Astrocyte (in vitro differentiated cells and primary cell): ENCODE data around the gene FAM53C. TPM values are rescaled to one million over a fixed set of nuclear protein-coding genes. Genes with fewer than 3 reads are reported as not detected.
A peak's percentile ranks its signal among the peaks of the same experiment; 100 is the strongest.

Experiments used
- DNase-seq: peaks from one replicate; pipeline ENCODE4 v3.0.0-alpha.2; 2010; ENCODE audit warnings: low read depth
- FAIRE-seq: peaks from 2 replicates; lab custom pipeline; 2011; peaks lifted over from hg19 to GRCh38; lab: Jason Lieb, UNC
- H2AFZ ChIP-seq: 2 replicates; pipeline ENCODE4 v1.6.0; 2012; ENCODE audit warnings: low read depth, low read length, inconsistent platforms
- H3K27ac ChIP-seq: 2 replicates; pipeline ENCODE4 v1.5.1; 2011; ENCODE audit warnings: low read depth, low read length, inconsistent platforms
- H3K27me3 ChIP-seq: 2 replicates; pipeline ENCODE4 v1.6.0; 2011; ENCODE audit warnings: low read length, inconsistent platforms; ENCODE audit not compliant: insufficient read depth
- H3K36me3 ChIP-seq: 2 replicates; pipeline ENCODE4 v1.5.1; 2011; ENCODE audit warnings: low read length, inconsistent platforms; ENCODE audit not compliant: insufficient read depth
- H3K4me1 ChIP-seq: 2 replicates; pipeline ENCODE4 v1.5.1; 2011; ENCODE audit warnings: low read length, inconsistent platforms; ENCODE audit not compliant: insufficient read depth
- H3K4me2 ChIP-seq: 2 replicates; pipeline ENCODE4 v1.6.0; 2012; ENCODE audit warnings: low read length, inconsistent platforms
- H3K4me3 ChIP-seq: 2 replicates; pipeline ENCODE4 v1.5.1; 2011; ENCODE audit warnings: low read depth, mild to moderate bottlenecking, low read length, inconsistent platforms; ENCODE audit not compliant: insufficient read depth
- H3K79me2 ChIP-seq: 2 replicates; pipeline ENCODE4 v1.6.0; 2012; ENCODE audit warnings: mild to moderate bottlenecking, low read length, inconsistent platforms; ENCODE audit not compliant: insufficient read depth
- H3K9ac ChIP-seq: 2 replicates; pipeline ENCODE4 v1.6.0; 2012; ENCODE audit warnings: mild to moderate bottlenecking, low read length, inconsistent platforms
- H3K9me3 ChIP-seq: 2 replicates; pipeline ENCODE4 v1.5.1; 2012; ENCODE audit warnings: low read depth, mild to moderate bottlenecking, low read length, inconsistent platforms; ENCODE audit not compliant: insufficient read depth
- H4K20me1 ChIP-seq: 2 replicates; pipeline ENCODE4 v1.6.0; 2012; ENCODE audit warnings: low read length, inconsistent platforms; ENCODE audit not compliant: insufficient read depth
- H3K27ac Mint-ChIP-seq: one replicate; pipeline ENCODE4 v1.8.0; 2021; ENCODE audit warnings: mild to moderate bottlenecking, mixed read lengths; ENCODE audit not compliant: unreplicated experiment
- H3K27me3 Mint-ChIP-seq: one replicate; pipeline ENCODE4 v1.8.0; 2021; ENCODE audit warnings: low read depth, mixed read lengths; ENCODE audit not compliant: unreplicated experiment
- H3K36me3 Mint-ChIP-seq: one replicate; pipeline ENCODE4 v1.8.0; 2021; ENCODE audit warnings: low read depth, mixed read lengths; ENCODE audit not compliant: unreplicated experiment
- H3K4me1 Mint-ChIP-seq: one replicate; pipeline ENCODE4 v1.8.0; 2021; ENCODE audit warnings: low read depth, mixed read lengths; ENCODE audit not compliant: unreplicated experiment
- H3K4me3 Mint-ChIP-seq: one replicate; pipeline ENCODE4 v1.8.0; 2021; ENCODE audit warnings: mild to moderate bottlenecking, moderate library complexity, mixed read lengths; ENCODE audit not compliant: unreplicated experiment
- H3K9me3 Mint-ChIP-seq: one replicate; pipeline ENCODE4 v1.8.0; 2021; ENCODE audit warnings: mild to moderate bottlenecking, mixed read lengths; ENCODE audit not compliant: unreplicated experiment
- CTCF ChIP-seq: IDR thresholded peaks from 2 replicates; pipeline ENCODE4 v1.5.1; 2011; ENCODE audit warnings: low read depth, mild to moderate bottlenecking, inconsistent platforms, low read length, moderate library complexity; ENCODE audit not compliant: insufficient read depth
- EZH2 ChIP-seq: IDR thresholded peaks from 2 replicates; pipeline ENCODE4 v1.6.1; 2012; ENCODE audit warnings: mild to moderate bottlenecking, low read length, inconsistent platforms; ENCODE audit not compliant: insufficient read depth
- total RNA-seq: library from RNA; stranded (reverse); gene quantifications from 2 replicates; pipeline ENCODE4 v1.2.1, GENCODE V29; 2021

The FAM53C gene
- total RNA-seq, 1 donor from 2014 or later, result 46.6 TPM

GRCh38 chr5:138330813-138331448, 7.1 kb upstream of the FAM53C start:
- Histone ChIP-seq H3K4me3 (peak overlapping the region; percentile 72), H3K36me3 (no peaks in the 10 kb centered on the region), H3K9ac (peak overlapping the region; percentile 84), H4K20me1 (no peaks in the 10 kb centered on the region), H3K9me3 (no peaks in the 10 kb centered on the region), H3K27ac (peak overlapping the region; percentile 63), H3K4me1 (no peaks in the 10 kb centered on the region), H3K4me2 (peak overlapping the region; percentile 91), H3K79me2 (peaks cover 16% of the 10 kb centered on the region), H2AFZ (peak overlapping the region; percentile 83), H3K27me3 (no peaks in the 10 kb centered on the region)
- H3K27ac Mint-ChIP-seq, result no peak overlapping the region
- peak overlapping the region; percentile 91 for H3K4me3 Mint-ChIP-seq
- DNase-seq (no peak), FAIRE-seq (no peak)
- H3K27me3 Mint-ChIP-seq, result no peaks in the 10 kb centered on the region
- peaks cover 4% of the 10 kb centered on the region for H3K4me1 Mint-ChIP-seq
- no peak for TF ChIP-seq EZH2
- TF ChIP-seq CTCF, result no peak
- H3K9me3 Mint-ChIP-seq, result no peaks in the 10 kb centered on the region
- H3K36me3 Mint-ChIP-seq, result no peaks in the 10 kb centered on the region

- H3K27ac Mint-ChIP-seq, result peak within 1 kb of the TSS; percentile 87
These were observed 6.4 kb upstream of the FAM53C start, which contains the start of gene CDC25C for GRCh38 chr5:138331449-138332368. Gene CDC25C, minus strand, starts transcription at chr5:138331804. Its CDS starts 624 bp downstream, at chr5:138331180.

More at GRCh38 chr5:138331449-138332368, 6.4 kb upstream of the FAM53C start, which contains the start of gene CDC25C:
- DNase-seq (peak; percentile 99), FAIRE-seq (peak; percentile 65)
- Histone ChIP-seq H3K4me2 (peak within 1 kb of the TSS; percentile 91), H3K79me2 (peaks cover 16% of the 10 kb centered on the region), H3K9me3 (no peaks in the 10 kb centered on the region), H2AFZ (peak within 1 kb of the TSS; percentile 89), H3K36me3 (no peaks in the 10 kb centered on the region), H3K27me3 (no peaks in the 10 kb centered on the region), H3K9ac (peak within 1 kb of the TSS; percentile 84), H3K27ac (peak within 1 kb of the TSS; percentile 63), H3K4me3 (peak within 1 kb of the TSS; percentile 72), H3K4me1 (no peaks in the 10 kb centered on the region), H4K20me1 (no peaks in the 10 kb centered on the region)
- TF ChIP-seq CTCF (no peak), EZH2 (no peak)
- Mint-ChIP-seq H3K4me1 (peaks cover 6% of the 10 kb centered on the region), H3K36me3 (peaks cover under 1% of the 10 kb centered on the region), H3K27me3 (no peaks in the 10 kb centered on the region), H3K9me3 (no peaks in the 10 kb centered on the region), H3K4me3 (peak within 1 kb of the TSS; percentile 91)
